Erythroblast (primary cell): Measurements from ENCODE around the gene TOLLIP.
"Not testable (repeated sequence)": the region's sequence is repeated elsewhere in the genome, so short reads cannot be mapped to it uniquely, and the experiment has no call there.

Experiments
- DNase-seq, 2 experiments: peaks; one replicate each; lab custom pipeline; 2025; lab: John Stamatoyannopoulos, UW
- GATA1 ChIP-seq: IDR thresholded peaks from 2 replicates; pipeline ENCODE4 v1.6.1; 2011; ENCODE audit warnings: low read depth, mild to moderate bottlenecking, control low read depth, low read length, moderate library complexity
- POLR2A ChIP-seq: IDR thresholded peaks from 2 replicates; pipeline ENCODE4 v1.6.1; 2011; ENCODE audit warnings: mild to moderate bottlenecking, low read length

The TOLLIP gene

GRCh38 chr11:1348146-1348795, 38.8 kb upstream of the TOLLIP start:
- TF ChIP-seq GATA1 (no peak), POLR2A (no peak)
- no peak for DNase-seq

- DNase-seq = not testable (repeated sequence)
These were observed 38.1 kb upstream of the TOLLIP start for GRCh38 chr11:1347411-1347999.

GRCh38 chr11:1346669-1347390, 37.4 kb upstream of the TOLLIP start:
- no peak for DNase-seq
- TF ChIP-seq POLR2A (no peak), GATA1 (no peak)

GRCh38 chr11:1345737-1346513, 36.5 kb upstream of the TOLLIP start:
- DNase-seq = no peak
- TF ChIP-seq POLR2A (no peak), GATA1 (no peak)

- TF ChIP-seq POLR2A (no peak), GATA1 (no peak)
- no peak for DNase-seq
These were observed 34.7 kb upstream of the TOLLIP start for GRCh38 chr11:1344056-1344635.

- no peak for TF ChIP-seq POLR2A
- no peak for TF ChIP-seq GATA1
These were observed 34.1 kb upstream of the TOLLIP start for GRCh38 chr11:1343391-1344055.

GRCh38 chr11:1342946-1343345, 33.5 kb upstream of the TOLLIP start:
- DNase-seq = no peak
- TF ChIP-seq GATA1 = no peak
- TF ChIP-seq POLR2A = no peak

More at GRCh38 chr11:1343391-1344055, 34.1 kb upstream of the TOLLIP start:
- DNase-seq = no peak

- no peak for DNase-seq
- TF ChIP-seq POLR2A = no peak
- TF ChIP-seq GATA1 = no peak
These were observed 32.6 kb upstream of the TOLLIP start for GRCh38 chr11:1341928-1342524.

- DNase-seq = not testable (repeated sequence)
These were observed 31.8 kb upstream of the TOLLIP start for GRCh38 chr11:1341226-1341625.

GRCh38 chr11:1340111-1340510, 30.7 kb upstream of the TOLLIP start:
- DNase-seq = no peak
- TF ChIP-seq GATA1 = no peak
- TF ChIP-seq POLR2A = no peak

- no peak for DNase-seq
- TF ChIP-seq GATA1 (no peak), POLR2A (no peak)
These were observed 29.7 kb upstream of the TOLLIP start for GRCh38 chr11:1339066-1339675.
